HepG2 (cell line): ENCODE results near the gene USP35. TPM values are rescaled to one million over a fixed set of nuclear protein-coding genes. Genes with fewer than 3 reads are reported as not detected.
A peak's percentile ranks its signal among the peaks of the same experiment; 100 is the strongest.

Experiments used
- ATM ChIP-seq: fragments of 450-650 bp; IDR thresholded peaks from 2 replicates; pipeline ENCODE4 v1.7.1; 2017; ENCODE audit warnings: mild to moderate bottlenecking, borderline replicate concordance
- EZH2 ChIP-seq: conservative IDR thresholded peaks from 2 replicates; pipeline ENCODE4 v1.6.1; 2012; ENCODE audit warnings: mild to moderate bottlenecking, low read depth, low read length, moderate library complexity
- MYC ChIP-seq: sonication (generic); formaldehyde crosslinking; IDR thresholded peaks from 2 replicates; pipeline ENCODE4 v1.9.0; 2021; ENCODE audit warnings: missing genetic modification reagents, borderline replicate concordance
- SP4 ChIP-seq: sonication (generic); formaldehyde crosslinking; IDR thresholded peaks from 2 replicates; pipeline ENCODE4 v1.8.1; 2023; ENCODE audit warnings: mild to moderate bottlenecking, missing genetic modification reagents
- ZKSCAN1 ChIP-seq: fragments of 150-350 bp; IDR thresholded peaks from 2 replicates; pipeline ENCODE4 v1.6.1; 2014; ENCODE audit warnings: low read length
- polyA plus RNA-seq, 8 experiments: library from polyadenylated mRNA; depleted of rRNA in 3 of 8; stranded (reverse) in 7 of 8; unstranded in 1 of 8; fragments of >200 nt; fragmentation: Illumina TruSeq in 4 of 8; extraction: Trizol in 4 of 8; gene quantifications; 2 replicates each; pipeline versions ENCODE4 v1.2.1 to v1.2.3, GENCODE V29; 2011 to 2016; ENCODE audit warnings: low read depth in 4 of 8, missing spikeins in 1 of 8, mixed read lengths in 1 of 8; ENCODE audit not compliant: insufficient read depth in 1 of 8
- total RNA-seq, 5 experiments: library from RNA; depleted of rRNA; stranded (reverse); fragments of >200 nt; fragmentation: Illumina TruSeq; extraction: Trizol; gene quantifications; 2 replicates each; pipeline ENCODE4 v1.2.3, GENCODE V29; 2016; ENCODE audit warnings: low read depth in 1 of 5
- TF ChIP-seq, protein P1 (sequence below): sonication (generic); formaldehyde crosslinking; IDR thresholded peaks from one replicate; pipeline ENCODE4 v1.5.1; 2020; ENCODE audit warnings: mild to moderate bottlenecking, missing genetic modification reagents; ENCODE audit errors: not compliant biosample characterization
- TF ChIP-seq, protein P2 (sequence below), 2 experiments: IDR thresholded peaks; 2 replicates each; pipeline ENCODE4 v1.6.1; 2011 to 2012; ENCODE audit warnings: low read length in 2 of 2, borderline replicate concordance in 1 of 2, low read depth in 1 of 2, mild to moderate bottlenecking in 1 of 2, moderate library complexity in 1 of 2
- TF ChIP-seq, protein P3 (sequence below): sonication (generic); formaldehyde crosslinking; IDR thresholded peaks from 2 replicates; pipeline ENCODE4 v1.5.0; 2020; ENCODE audit warnings: mild to moderate bottlenecking, missing genetic modification reagents
- TF ChIP-seq, protein P4 (sequence below): IDR thresholded peaks from 2 replicates; pipeline ENCODE4 v1.6.1; 2016; ENCODE audit warnings: missing compliant biosample characterization, missing genetic modification reagents, borderline replicate concordance
- TF ChIP-seq, protein P5 (sequence below): sonication (generic); formaldehyde crosslinking; IDR thresholded peaks from 2 replicates; pipeline ENCODE4 v1.8.1; 2023; ENCODE audit warnings: mild to moderate bottlenecking, missing genetic modification reagents

The USP35 gene
- total and polyA plus RNA-seq, 2 of the 13 experiments (the other 11 are each of a cell fraction or from before 2014, with no cell fraction given) = 4.6 to 7.7 TPM

DNA sequence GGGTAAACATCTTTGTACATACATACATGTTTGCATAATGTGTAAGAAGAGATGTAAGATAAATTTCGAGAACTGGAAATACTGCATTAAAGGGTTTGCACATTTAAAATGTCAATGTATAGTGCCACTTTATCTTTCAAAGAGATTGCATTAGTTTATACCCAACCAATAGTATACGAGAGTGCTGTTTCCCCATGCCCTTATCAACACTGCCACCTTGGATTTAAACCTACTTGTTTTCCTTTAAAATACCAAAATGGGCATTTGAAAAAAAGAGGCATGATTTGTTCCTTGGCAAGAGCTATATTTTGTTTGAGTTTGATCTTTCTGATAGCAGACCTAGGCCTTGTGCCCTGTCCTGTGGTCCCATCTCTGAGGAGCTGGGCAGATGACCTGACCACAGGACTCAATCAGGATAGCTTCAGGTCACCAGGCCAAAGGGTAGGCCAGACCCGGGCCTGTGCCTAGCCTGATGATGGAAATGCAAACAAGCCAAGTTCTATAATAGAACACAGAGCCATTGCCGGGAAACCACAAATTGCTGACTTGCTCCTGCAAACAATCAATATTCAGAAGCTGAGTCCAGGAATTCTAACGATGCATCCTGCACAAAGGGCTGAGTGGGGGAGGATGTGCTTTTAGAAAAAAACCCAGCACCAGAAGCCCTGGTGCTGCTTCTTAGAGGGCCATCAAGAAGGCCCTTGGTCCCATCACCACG is 32.4 kb upstream of the USP35 start (continued):
- TF ChIP-seq, protein P1, sequence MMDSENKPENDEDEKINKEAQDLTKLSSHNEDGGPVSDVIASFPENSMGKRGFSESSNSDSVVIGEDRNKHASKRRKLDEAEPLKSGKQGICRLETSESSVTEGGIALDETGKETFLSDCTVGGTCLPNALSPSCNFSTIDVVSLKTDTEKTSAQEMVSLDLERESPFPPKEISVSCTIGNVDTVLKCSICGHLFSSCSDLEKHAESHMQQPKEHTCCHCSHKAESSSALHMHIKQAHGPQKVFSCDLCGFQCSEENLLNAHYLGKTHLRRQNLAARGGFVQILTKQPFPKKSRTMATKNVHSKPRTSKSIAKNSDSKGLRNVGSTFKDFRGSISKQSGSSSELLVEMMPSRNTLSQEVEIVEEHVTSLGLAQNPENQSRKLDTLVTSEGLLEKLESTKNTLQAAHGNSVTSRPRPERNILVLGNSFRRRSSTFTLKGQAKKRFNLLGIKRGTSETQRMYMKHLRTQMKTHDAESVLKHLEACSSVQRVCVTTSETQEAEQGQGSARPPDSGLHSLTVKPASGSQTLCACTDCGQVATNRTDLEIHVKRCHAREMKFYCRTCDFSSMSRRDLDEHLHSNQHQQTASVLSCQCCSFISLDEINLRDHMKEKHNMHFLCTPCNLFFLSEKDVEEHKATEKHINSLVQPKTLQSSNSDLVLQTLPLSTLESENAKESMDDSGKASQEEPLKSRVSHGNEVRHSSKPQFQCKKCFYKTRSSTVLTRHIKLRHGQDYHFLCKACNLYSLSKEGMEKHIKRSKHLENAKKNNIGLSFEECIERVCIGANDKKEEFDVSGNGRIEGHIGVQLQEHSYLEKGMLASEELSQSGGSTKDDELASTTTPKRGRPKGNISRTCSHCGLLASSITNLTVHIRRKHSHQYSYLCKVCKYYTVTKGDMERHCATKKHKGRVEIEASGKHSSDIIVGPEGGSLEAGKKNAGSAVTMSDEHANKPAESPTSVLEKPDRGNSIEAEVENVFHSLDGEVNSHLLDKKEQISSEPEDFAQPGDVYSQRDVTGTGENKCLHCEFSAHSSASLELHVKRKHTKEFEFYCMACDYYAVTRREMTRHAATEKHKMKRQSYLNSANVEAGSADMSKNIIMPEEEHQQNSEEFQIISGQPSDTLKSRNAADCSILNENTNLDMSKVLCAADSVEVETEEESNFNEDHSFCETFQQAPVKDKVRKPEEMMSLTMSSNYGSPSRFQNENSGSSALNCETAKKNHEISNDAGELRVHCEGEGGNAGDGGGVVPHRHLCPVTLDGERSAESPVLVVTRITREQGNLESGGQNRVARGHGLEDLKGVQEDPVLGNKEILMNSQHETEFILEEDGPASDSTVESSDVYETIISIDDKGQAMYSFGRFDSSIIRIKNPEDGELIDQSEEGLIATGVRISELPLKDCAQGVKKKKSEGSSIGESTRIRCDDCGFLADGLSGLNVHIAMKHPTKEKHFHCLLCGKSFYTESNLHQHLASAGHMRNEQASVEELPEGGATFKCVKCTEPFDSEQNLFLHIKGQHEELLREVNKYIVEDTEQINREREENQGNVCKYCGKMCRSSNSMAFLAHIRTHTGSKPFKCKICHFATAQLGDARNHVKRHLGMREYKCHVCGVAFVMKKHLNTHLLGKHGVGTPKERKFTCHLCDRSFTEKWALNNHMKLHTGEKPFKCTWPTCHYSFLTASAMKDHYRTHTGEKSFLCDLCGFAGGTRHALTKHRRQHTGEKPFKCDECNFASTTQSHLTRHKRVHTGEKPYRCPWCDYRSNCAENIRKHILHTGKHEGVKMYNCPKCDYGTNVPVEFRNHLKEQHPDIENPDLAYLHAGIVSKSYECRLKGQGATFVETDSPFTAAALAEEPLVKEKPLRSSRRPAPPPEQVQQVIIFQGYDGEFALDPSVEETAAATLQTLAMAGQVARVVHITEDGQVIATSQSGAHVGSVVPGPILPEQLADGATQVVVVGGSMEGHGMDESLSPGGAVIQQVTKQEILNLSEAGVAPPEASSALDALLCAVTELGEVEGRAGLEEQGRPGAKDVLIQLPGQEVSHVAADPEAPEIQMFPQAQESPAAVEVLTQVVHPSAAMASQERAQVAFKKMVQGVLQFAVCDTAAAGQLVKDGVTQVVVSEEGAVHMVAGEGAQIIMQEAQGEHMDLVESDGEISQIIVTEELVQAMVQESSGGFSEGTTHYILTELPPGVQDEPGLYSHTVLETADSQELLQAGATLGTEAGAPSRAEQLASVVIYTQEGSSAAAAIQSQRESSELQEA (CRISPR knock-in tag) = no peak
- TF ChIP-seq ATM (no peak; the same call in 1 of the 2 replicates), SP4 (CRISPR knock-in tag) (no peak; the same call in 1 of the 2 replicates), MYC (CRISPR knock-in tag) (peak; percentile 68; the same call in 1 of the 2 replicates), ZKSCAN1 (no peak), EZH2 (no peak)
- TF ChIP-seq, protein P2, sequence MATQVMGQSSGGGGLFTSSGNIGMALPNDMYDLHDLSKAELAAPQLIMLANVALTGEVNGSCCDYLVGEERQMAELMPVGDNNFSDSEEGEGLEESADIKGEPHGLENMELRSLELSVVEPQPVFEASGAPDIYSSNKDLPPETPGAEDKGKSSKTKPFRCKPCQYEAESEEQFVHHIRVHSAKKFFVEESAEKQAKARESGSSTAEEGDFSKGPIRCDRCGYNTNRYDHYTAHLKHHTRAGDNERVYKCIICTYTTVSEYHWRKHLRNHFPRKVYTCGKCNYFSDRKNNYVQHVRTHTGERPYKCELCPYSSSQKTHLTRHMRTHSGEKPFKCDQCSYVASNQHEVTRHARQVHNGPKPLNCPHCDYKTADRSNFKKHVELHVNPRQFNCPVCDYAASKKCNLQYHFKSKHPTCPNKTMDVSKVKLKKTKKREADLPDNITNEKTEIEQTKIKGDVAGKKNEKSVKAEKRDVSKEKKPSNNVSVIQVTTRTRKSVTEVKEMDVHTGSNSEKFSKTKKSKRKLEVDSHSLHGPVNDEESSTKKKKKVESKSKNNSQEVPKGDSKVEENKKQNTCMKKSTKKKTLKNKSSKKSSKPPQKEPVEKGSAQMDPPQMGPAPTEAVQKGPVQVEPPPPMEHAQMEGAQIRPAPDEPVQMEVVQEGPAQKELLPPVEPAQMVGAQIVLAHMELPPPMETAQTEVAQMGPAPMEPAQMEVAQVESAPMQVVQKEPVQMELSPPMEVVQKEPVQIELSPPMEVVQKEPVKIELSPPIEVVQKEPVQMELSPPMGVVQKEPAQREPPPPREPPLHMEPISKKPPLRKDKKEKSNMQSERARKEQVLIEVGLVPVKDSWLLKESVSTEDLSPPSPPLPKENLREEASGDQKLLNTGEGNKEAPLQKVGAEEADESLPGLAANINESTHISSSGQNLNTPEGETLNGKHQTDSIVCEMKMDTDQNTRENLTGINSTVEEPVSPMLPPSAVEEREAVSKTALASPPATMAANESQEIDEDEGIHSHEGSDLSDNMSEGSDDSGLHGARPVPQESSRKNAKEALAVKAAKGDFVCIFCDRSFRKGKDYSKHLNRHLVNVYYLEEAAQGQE (IDR thresholded peaks at IDR 0.05; ENCODE audit: borderline replicate concordance in 1 of 2, low read depth in 1 of 2, low read length in 2 of 2) = peak in 1 of 2 experiments; percentile 52; a peak in 1 of 4 replicates
- TF ChIP-seq, protein P3, sequence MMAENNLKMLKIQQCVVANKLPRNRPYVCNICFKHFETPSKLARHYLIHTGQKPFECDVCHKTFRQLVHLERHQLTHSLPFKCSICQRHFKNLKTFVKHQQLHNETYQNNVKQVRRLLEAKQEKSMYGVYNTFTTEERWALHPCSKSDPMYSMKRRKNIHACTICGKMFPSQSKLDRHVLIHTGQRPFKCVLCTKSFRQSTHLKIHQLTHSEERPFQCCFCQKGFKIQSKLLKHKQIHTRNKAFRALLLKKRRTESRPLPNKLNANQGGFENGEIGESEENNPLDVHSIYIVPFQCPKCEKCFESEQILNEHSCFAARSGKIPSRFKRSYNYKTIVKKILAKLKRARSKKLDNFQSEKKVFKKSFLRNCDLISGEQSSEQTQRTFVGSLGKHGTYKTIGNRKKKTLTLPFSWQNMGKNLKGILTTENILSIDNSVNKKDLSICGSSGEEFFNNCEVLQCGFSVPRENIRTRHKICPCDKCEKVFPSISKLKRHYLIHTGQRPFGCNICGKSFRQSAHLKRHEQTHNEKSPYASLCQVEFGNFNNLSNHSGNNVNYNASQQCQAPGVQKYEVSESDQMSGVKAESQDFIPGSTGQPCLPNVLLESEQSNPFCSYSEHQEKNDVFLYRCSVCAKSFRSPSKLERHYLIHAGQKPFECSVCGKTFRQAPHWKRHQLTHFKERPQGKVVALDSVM = peak; percentile 48
- TF ChIP-seq, protein P4, sequence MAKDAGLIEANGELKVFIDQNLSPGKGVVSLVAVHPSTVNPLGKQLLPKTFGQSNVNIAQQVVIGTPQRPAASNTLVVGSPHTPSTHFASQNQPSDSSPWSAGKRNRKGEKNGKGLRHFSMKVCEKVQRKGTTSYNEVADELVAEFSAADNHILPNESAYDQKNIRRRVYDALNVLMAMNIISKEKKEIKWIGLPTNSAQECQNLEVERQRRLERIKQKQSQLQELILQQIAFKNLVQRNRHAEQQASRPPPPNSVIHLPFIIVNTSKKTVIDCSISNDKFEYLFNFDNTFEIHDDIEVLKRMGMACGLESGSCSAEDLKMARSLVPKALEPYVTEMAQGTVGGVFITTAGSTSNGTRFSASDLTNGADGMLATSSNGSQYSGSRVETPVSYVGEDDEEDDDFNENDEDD (CRISPR knock-in tag) = no peak
- TF ChIP-seq, protein P5, sequence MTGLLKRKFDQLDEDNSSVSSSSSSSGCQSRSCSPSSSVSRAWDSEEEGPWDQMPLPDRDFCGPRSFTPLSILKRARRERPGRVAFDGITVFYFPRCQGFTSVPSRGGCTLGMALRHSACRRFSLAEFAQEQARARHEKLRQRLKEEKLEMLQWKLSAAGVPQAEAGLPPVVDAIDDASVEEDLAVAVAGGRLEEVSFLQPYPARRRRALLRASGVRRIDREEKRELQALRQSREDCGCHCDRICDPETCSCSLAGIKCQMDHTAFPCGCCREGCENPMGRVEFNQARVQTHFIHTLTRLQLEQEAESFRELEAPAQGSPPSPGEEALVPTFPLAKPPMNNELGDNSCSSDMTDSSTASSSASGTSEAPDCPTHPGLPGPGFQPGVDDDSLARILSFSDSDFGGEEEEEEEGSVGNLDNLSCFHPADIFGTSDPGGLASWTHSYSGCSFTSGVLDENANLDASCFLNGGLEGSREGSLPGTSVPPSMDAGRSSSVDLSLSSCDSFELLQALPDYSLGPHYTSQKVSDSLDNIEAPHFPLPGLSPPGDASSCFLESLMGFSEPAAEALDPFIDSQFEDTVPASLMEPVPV (CRISPR knock-in tag) = no peak
